Neutrophil (primary cell): Measurements from ENCODE around the gene HAAO.

Experiments
- H3K27ac ChIP-seq: fragments of 200-600 bp; sonication (generic); 2 replicates; pipeline ENCODE4 v1.5.1; 2016; ENCODE audit warnings: mild to moderate bottlenecking, moderate library complexity
- H3K27me3 ChIP-seq: fragments of 200-600 bp; sonication (generic); 2 replicates; pipeline ENCODE4 v1.6.0; 2016; ENCODE audit warnings: mild to moderate bottlenecking
- H3K36me3 ChIP-seq: fragments of 200-600 bp; sonication (generic); 2 replicates; pipeline ENCODE4 v1.5.1; 2017
- H3K4me1 ChIP-seq, 2 experiments: fragments of 200-600 bp in 1 of 2; sonication (generic) in 1 of 2; 1 replicate in 1 of 2; 2 replicates in 1 of 2; pipeline versions ENCODE4 v1.5.1 to v1.6.1; 2013 to 2016; ENCODE audit warnings: low read depth in 1 of 2, low read length in 1 of 2, mild to moderate bottlenecking in 1 of 2, moderate library complexity in 1 of 2; ENCODE audit not compliant: control insufficient read depth in 1 of 2, insufficient read depth in 1 of 2
- H3K4me3 ChIP-seq, 2 experiments: fragments of 200-600 bp in 1 of 2; sonication (generic) in 1 of 2; 1 replicate in 1 of 2; 2 replicates in 1 of 2; pipeline ENCODE4 v1.5.1; 2013 to 2016; ENCODE audit warnings: low read depth in 1 of 2, low read length in 1 of 2, mild to moderate bottlenecking in 1 of 2, moderate library complexity in 1 of 2
- H3K9me3 ChIP-seq: fragments of 200-600 bp; sonication (generic); 2 replicates; pipeline ENCODE4 v1.5.1; 2016
- TF ChIP-seq, protein P1 (sequence below): fragments of 200-600 bp; sonication (generic); IDR thresholded peaks from 2 replicates; pipeline ENCODE4 v1.5.1; 2016; ENCODE audit warnings: antibody characterized with exemption

Gene HAAO

DNA sequence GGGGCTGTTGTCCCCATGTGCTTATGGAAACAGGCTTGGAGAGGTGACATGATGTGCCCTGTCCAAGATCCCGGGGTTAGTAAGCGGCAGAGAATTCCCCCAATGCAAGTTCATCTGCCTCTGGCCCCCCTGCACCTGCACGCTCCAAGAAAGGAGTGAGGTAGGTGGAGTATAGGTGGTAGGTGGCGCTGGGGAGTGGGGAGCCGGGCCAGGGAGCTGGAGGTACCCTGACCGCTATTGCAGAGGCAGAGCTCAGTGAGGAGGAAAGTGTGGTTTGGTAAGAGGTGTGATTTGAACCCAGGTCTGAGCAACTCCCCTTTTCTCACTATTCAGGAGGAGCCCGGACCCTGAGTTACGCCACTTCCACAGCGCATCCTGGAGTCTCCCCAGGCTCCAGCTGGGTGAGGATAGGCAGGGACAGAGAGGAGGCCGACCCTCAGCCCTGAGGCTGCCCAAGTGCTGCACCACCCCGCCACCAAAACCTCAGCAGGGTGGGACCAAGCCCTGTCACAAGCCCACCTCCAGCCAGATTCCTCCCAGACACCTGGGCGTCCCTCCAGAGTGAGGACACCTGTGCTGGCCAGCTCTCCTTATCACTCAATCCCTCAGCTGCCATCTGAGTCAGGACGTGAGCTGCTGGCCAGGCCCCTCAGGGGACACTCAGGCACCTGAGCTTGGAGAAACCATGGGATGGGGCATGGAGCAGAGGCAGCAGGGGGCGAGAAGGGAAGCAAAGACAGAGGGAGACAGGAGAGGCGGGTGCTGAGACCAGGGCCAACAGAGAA, 5.6 kb downstream of the HAAO start:
- Histone ChIP-seq H3K4me1 (peaks cover 3 to 4% of the 10 kb centered on the region in 2 experiments), H3K36me3 (no peaks in the 10 kb centered on the region), H3K9me3 (no peaks in the 10 kb centered on the region), H3K4me3 (no peak overlapping the region), H3K27me3 (no peaks in the 10 kb centered on the region), H3K27ac (no peak overlapping the region)
- TF ChIP-seq, protein P1, sequence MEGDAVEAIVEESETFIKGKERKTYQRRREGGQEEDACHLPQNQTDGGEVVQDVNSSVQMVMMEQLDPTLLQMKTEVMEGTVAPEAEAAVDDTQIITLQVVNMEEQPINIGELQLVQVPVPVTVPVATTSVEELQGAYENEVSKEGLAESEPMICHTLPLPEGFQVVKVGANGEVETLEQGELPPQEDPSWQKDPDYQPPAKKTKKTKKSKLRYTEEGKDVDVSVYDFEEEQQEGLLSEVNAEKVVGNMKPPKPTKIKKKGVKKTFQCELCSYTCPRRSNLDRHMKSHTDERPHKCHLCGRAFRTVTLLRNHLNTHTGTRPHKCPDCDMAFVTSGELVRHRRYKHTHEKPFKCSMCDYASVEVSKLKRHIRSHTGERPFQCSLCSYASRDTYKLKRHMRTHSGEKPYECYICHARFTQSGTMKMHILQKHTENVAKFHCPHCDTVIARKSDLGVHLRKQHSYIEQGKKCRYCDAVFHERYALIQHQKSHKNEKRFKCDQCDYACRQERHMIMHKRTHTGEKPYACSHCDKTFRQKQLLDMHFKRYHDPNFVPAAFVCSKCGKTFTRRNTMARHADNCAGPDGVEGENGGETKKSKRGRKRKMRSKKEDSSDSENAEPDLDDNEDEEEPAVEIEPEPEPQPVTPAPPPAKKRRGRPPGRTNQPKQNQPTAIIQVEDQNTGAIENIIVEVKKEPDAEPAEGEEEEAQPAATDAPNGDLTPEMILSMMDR: no peak

GRCh38 chr2:42784204-42784880, 8.0 kb downstream of the HAAO start:
- Histone ChIP-seq H3K27me3 (no peaks in the 10 kb centered on the region), H3K4me1 (no peaks in the 10 kb centered on the region), H3K27ac (no peak overlapping the region), H3K4me3 (no peak overlapping the region), H3K9me3 (no peaks in the 10 kb centered on the region), H3K36me3 (no peaks in the 10 kb centered on the region)
- TF ChIP-seq, protein P1: no peak

DNA sequence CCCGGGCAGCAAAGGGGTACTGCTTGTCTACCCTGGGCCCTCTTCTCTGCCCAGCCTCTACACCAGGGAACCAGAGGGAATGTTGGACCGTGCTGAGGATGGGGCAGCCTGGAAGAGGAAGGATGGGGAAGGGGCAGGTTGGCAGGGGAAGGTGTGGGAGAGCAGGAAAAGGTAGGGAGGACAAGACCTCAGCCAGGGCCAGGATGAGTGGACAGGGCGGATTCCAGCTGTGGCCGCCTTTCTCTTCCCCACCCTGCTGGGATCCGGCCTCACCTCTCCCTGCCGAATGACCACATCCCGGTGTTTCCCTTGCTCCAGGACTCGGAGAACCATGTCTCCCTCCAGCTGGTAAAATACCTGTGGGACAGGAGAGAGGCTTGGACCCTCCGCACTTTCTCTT, 8.9 kb downstream of the HAAO start:
- Histone ChIP-seq H3K27me3 (no peaks in the 10 kb centered on the region), H3K4me1 (no peaks in the 10 kb centered on the region), H3K4me3 (no peak overlapping the region), H3K36me3 (no peaks in the 10 kb centered on the region), H3K27ac (no peak overlapping the region), H3K9me3 (no peaks in the 10 kb centered on the region)
- TF ChIP-seq, protein P1: no peak

DNA sequence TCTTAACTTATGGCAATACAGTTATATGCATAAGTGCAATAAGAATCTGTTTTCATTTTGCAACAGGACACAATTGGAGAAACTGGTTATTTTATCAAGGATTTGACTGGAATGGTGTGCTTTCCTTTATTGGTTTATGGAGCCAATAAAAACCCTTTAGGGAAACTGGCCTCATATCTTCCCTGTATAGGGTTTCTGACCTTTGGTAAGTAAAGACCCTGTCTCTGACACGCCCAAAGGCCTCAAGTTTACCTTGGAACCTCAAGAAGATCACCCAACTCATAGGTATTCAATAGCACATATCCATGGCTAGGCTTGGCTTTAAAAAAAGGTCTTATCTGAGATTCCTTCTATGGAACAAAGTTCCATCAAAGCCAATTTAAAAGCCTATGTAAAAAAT, 11.2 kb downstream of the HAAO start:
- TF ChIP-seq, protein P1: no peak
- Histone ChIP-seq H3K27me3 (no peaks in the 10 kb centered on the region), H3K4me3 (no peak overlapping the region), H3K9me3 (no peaks in the 10 kb centered on the region), H3K27ac (no peak overlapping the region), H3K36me3 (no peaks in the 10 kb centered on the region), H3K4me1 (no peaks in the 10 kb centered on the region)

GRCh38 chr2:42777883-42778805, 14.2 kb downstream of the HAAO start:
- Histone ChIP-seq H3K4me1 (no peaks in the 10 kb centered on the region), H3K36me3 (no peaks in the 10 kb centered on the region), H3K27ac (no peak overlapping the region), H3K27me3 (no peaks in the 10 kb centered on the region), H3K4me3 (no peak overlapping the region), H3K9me3 (no peaks in the 10 kb centered on the region)
- TF ChIP-seq, protein P1: no peak
